ENCODE results near the gene LARP6. TPM values are rescaled to one million over a fixed set of nuclear protein-coding genes. Genes with fewer than 3 reads are reported as not detected.
A peak's percentile ranks its signal among the peaks of the same experiment; 100 is the strongest.

Gene LARP6
- total and polyA plus RNA-seq, 4 donors = 0.89 to 2.9 (median 1.5) TPM

- H3K36me3 ChIP-seq (ENCODE audit: control insufficient read depth in 4 of 4, insufficient read depth in 3 of 4, low read depth in 1 of 4, low read length in 3 of 4) = no peaks in the 10 kb centered on the region
- H3K9ac ChIP-seq (ENCODE audit: low read depth in 1 of 2, low read length in 2 of 2) = peak overlapping the region in 1 of 2 donors; percentile 38
- H3K4me3 ChIP-seq (ENCODE audit: low read depth in 1 of 3, low read length in 3 of 3) = no peak overlapping the region
- 16% methylated on average over 3 of the region's 3 CpGs for WGBS
- no peak for DNase-seq (ENCODE audit: low spot score)
- peak overlapping the region in 1 of 2 donors; percentile 7 for H3K27ac ChIP-seq (ENCODE audit: low read depth in 1 of 2, low read length in 2 of 2)
- H3K4me1 ChIP-seq (ENCODE audit: control insufficient read depth in 4 of 4, insufficient read depth in 4 of 4, low read length in 3 of 4) = peaks cover 5 to 32% (median 19%) of the 10 kb centered on the region in 4 donors
- H3K9me3 ChIP-seq (ENCODE audit: control insufficient read depth in 4 of 4, low read length in 3 of 4) = no peaks in the 10 kb centered on the region
- TF ChIP-seq, protein P1, sequence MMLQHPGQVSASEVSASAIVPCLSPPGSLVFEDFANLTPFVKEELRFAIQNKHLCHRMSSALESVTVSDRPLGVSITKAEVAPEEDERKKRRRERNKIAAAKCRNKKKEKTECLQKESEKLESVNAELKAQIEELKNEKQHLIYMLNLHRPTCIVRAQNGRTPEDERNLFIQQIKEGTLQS (IDR thresholded peaks at IDR 0.05) = peak; percentile 79
- TF ChIP-seq EGR1 (IDR thresholded peaks at IDR 0.05; ENCODE audit: low read depth in 2 of 2) (no peak), HNF4G (IDR thresholded peaks at IDR 0.05) (no peak), RAD21 (IDR thresholded peaks at IDR 0.05) (peak in 1 of 2 donors; percentile 30), YY1 (IDR thresholded peaks at IDR 0.05) (no peak), HNF4A (conservative IDR thresholded peaks at IDR 0.05) (peak in 1 of 2 donors; percentile 27), RXRA (IDR thresholded peaks at IDR 0.05) (peak in 1 of 2 donors; percentile 53), GABPA (IDR thresholded peaks at IDR 0.05 in 1 of 2, conservative IDR thresholded peaks at IDR 0.05 in 1 of 2) (no peak), REST (IDR thresholded peaks at IDR 0.05) (peak; percentile 24), TAF1 (conservative IDR thresholded peaks at IDR 0.05) (no peak), SP1 (IDR thresholded peaks at IDR 0.05) (no peak), FOXA1 (IDR thresholded peaks at IDR 0.05) (no peak), FOXA2 (IDR thresholded peaks at IDR 0.05) (no peak), NR2F2 (IDR thresholded peaks at IDR 0.05) (no peak), JUND (IDR thresholded peaks at IDR 0.05) (peak in 1 of 2 donors; percentile 15)
- TF ChIP-seq, protein P2, sequence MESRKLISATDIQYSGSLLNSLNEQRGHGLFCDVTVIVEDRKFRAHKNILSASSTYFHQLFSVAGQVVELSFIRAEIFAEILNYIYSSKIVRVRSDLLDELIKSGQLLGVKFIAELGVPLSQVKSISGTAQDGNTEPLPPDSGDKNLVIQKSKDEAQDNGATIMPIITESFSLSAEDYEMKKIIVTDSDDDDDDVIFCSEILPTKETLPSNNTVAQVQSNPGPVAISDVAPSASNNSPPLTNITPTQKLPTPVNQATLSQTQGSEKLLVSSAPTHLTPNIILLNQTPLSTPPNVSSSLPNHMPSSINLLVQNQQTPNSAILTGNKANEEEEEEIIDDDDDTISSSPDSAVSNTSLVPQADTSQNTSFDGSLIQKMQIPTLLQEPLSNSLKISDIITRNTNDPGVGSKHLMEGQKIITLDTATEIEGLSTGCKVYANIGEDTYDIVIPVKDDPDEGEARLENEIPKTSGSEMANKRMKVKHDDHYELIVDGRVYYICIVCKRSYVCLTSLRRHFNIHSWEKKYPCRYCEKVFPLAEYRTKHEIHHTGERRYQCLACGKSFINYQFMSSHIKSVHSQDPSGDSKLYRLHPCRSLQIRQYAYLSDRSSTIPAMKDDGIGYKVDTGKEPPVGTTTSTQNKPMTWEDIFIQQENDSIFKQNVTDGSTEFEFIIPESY (IDR thresholded peaks at IDR 0.05) = no peak
- TF ChIP-seq, protein P3, sequence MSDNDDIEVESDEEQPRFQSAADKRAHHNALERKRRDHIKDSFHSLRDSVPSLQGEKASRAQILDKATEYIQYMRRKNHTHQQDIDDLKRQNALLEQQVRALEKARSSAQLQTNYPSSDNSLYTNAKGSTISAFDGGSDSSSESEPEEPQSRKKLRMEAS (IDR thresholded peaks at IDR 0.05) = peak; percentile 21
- TF ChIP-seq, protein P4, sequence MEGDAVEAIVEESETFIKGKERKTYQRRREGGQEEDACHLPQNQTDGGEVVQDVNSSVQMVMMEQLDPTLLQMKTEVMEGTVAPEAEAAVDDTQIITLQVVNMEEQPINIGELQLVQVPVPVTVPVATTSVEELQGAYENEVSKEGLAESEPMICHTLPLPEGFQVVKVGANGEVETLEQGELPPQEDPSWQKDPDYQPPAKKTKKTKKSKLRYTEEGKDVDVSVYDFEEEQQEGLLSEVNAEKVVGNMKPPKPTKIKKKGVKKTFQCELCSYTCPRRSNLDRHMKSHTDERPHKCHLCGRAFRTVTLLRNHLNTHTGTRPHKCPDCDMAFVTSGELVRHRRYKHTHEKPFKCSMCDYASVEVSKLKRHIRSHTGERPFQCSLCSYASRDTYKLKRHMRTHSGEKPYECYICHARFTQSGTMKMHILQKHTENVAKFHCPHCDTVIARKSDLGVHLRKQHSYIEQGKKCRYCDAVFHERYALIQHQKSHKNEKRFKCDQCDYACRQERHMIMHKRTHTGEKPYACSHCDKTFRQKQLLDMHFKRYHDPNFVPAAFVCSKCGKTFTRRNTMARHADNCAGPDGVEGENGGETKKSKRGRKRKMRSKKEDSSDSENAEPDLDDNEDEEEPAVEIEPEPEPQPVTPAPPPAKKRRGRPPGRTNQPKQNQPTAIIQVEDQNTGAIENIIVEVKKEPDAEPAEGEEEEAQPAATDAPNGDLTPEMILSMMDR (IDR thresholded peaks at IDR 0.05; ENCODE audit: low read depth, low read length, missing input control) = no peak
- no peaks in the 10 kb centered on the region for H3K27me3 ChIP-seq (ENCODE audit: control insufficient read depth in 4 of 4, insufficient read depth in 4 of 4, low read length in 3 of 4)
Measured at GRCh38 chr15:70826634-70827033, 27.3 kb downstream of the LARP6 start.
